Fibroblast of skin of right biceps (primary cell): Measurements from ENCODE around the gene FAM170B.

Experiments used
- DNase-seq: peaks from one replicate; pipeline ENCODE4 v3.0.0-alpha.2; 2013

The FAM170B gene

DNA sequence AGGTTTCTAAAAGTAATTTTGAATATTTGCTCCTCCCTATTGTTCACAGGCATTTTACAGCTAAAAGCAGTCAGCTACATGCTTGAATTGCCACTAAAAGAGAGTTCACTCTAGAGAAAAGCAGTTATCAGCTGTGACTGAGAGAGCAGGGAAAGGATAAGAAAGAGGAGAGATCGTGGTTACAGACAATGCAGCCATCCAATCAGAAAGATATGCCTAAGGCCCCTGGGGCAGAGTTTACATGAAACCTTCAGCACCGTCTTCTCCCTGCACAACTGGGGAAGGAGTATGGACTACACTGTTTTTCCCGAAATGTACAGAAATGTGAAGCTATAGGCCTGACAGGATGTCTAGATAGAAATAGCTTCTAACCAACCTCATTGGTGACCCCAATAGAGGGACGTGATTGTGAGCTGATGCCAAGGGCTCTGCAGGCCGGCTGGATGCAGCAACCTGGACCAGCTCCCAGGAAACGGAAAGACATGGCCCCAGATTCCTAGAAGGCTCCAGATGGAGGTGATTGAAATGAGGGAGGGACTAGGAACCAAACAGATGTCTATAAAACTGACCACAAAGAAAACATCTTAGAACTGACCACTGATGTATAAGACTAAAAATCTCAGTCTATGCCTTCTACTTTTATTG, 15.3 kb downstream of the FAM170B start:
- DNase-seq, result no peak

DNA sequence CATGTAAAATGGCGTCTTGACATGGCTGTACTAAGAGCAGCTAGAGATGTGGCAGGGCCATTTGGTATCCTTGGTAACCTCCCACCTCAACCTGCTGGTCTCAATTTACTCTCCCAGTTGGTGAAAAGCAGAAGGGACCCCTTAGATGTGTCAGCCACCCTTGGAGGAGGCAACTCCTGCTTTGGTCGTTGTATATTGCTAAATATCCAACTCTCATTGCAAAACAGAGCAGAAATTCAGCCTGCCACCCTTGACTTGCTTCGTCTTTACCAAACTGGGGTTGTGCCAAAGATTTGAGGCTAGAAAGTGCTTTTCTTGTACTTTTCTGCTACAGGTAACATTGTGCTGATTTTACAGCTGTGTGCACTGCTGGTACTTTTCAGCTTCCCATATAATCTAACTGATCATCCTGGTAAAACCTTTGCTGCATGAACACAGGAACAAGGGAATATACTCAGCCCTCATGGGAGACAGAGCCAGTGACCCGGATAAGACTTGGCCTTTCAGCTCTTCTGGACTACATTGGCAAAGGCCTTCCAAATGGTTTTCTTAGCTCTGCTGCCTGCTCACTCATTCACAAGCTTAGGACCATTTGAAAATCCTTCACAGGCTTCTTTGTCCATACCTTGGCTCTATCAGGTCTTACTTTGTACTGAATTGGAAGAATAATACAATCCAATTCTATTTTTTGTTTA, 16.3 kb downstream of the FAM170B start:
- no peak for DNase-seq

DNA sequence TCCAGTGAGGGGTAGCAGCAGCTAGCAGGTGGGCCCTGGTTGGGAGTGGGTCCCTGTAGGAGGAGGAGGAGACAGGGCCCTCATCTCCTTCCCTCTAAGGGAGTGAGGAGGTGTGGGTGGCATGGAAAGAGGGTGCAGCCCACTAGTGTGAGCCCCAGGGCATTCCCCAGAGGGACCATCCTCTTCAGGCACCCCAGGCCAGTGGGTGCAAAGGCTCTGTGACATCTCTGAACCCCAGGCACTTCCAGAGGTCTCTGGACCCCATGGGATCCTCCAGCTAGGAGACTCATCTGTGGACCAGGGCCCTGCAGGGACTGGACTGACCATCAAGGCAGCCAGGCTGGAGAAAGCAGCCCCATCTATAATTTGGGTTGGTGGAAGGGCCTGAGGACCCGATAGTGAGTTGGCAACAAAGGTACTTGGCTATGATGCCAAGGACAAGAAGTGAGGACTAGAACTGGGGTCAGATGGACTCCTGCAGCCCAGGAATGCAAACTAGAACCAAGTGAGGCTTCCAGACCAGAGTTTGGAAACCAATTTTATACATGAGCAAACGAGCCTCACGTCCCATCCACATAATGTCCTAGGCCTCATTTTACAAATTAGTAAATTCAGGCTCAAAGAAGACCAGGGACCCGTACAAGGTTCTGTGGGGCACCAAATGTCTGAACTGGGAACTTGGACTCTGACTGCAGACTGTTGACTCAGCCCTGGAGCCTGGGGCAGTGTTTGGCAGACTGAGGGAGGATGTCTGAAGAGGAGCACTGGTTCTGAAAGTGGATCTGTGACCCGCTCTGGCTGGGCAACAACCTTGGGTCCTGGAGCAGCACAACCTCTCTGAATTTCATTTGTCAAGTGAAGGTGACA, 17.1 kb downstream of the FAM170B start:
- no peak for DNase-seq

DNA sequence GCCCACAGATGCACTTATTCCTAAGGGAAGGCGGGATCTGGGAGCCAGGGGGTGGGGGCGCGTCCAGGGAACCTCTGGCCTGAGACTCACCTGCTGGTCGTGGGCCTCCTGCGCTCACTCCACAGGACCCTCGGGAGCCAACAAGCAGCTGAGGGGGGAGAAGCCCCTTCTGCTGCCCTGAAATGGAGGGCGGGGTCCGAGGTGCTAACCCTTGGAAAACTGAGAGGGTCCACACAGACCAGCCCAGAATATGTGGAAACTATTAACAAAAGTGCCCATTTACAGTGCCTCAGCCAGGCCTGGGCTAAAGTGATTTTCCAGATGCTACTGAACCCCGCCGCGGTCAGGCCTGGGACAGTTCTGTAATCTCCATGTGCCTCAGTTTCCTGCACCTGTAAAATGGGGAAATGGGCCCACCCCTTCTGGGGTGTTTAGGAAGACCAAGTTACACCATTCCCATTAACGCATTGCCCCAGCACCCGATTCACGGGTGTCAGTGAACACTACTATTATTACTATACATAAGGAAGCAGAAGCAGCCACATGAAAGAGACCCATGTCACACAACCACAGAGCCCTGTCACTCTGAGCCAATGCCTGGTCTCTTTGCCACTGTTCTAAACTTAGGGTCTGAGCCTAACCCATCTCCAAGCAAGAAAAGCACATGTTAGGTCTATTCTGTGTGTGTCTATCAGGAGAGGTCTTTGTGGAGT, 17.9 kb downstream of the FAM170B start:
- no peak for DNase-seq

DNA sequence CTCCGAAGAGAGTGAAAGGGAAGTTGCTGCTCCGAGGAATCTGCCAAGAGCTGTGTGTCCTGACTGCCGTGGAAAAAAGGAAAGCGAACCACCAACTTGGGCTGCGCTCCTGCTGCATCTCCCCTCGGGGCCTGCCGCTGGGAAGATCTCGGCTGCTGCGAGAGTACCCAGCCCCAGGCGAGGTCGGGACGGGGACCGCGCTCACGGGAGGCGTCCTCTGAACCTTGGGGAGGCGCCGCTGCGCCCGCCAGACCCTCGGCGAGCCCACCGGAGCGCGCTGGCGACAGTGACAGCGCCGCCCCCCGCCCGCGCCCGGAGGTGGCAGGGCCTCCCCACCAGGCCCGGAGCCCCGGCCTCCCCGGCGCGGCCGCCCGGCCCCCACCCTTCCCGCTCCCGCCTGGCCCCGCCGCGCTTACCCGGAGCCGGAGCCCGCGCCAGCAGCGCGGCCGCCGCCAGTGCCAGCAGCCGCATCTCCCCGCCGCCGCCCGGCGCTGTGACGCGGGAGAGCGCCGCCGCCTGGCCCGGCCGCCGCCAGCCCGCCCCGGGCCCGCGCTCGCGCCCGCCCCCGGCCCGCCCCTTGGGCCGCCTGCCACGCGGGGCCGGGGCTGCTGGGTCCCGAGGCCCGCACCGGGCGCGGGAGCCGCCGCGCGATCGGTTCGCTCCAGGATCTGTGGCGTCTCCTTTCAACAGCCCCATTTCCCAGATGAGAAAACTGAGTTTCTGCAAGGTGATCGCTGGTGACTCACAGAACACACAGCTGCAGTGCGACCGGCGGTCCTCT, 18.6 kb downstream of the FAM170B start, which contains the start of gene VSTM4:
Gene VSTM4 (minus strand): TSS at position 508 of the 781 bp plus-strand sequence. CDS start 37 bp downstream, at position 471.
- DNase-seq, result peak; percentile 62

DNA sequence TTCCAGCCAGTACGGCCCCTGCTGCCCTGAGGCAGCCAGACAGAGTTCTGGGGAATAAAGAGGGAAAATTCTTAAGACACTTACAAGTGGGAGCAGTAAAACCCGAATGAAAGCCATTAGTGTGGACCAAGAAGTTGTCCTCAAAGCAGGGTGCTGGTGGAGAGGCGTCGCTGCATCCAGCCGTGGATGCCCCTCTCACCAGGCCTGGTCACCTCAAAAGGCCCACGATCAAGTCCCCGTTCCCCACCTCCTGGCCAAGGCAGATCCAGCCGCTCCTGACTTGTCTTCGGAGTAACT, 19.2 kb downstream of the FAM170B start:
- DNase-seq, result no peak

DNA sequence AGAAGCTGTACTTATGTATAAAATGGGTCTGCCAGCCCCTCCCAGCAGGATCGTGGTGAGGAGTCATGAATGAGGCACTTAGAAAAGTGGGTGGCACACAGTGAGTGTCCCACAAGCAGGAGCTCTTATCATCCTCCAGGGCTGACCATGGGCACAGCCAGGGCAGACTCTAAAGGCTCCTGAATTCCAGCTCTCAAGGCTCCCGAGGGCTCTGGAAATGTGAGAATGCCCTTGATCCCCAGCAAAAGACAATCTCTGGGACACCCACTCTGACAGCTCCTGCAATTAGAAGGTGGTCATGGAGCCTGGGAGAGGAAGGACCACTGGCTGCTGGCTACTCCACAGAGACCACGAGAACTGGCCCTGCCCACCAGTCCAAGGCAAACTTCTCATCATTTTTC, 20.1 kb downstream of the FAM170B start:
- DNase-seq, result peak; percentile 35

DNA sequence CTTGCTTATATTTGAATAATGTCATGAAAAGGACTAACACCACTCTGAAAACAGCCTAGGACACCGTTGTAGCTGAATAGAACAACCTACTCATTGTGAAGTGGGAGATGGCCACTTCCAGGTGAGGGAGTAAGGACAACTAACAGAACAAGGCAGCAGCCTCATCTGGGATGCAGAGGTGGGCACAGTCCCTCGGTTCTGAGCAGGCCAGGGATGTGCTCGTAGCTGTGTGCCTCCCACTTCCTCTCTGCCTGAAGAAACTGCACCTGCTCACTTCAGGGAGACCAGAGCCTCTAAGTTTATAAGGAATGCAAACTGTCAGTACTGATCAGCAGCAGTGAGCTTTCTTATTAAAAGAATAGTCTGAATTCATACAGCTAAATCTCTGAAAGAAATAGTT, 21.0 kb downstream of the FAM170B start:
- no peak for DNase-seq

DNA sequence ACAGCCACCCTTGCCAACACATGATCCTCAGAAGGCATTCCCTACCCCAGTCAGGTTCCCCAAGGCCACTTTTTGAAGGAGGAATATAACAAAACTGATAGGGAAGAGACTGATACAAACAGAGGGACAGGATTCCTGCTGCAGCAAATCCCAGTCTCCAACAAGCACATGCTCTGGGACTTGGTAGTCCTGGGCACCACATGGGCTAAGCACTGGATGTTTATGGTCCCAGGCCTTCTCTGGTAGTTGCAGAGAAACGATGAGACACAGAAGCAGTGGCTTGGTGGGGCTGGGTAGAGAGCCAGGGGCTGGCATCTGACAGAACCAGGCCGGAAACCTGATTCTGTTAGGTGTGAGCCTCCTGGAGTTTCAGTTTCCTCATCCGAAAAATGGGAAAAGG, 21.7 kb downstream of the FAM170B start:
- DNase-seq, result no peak

DNA sequence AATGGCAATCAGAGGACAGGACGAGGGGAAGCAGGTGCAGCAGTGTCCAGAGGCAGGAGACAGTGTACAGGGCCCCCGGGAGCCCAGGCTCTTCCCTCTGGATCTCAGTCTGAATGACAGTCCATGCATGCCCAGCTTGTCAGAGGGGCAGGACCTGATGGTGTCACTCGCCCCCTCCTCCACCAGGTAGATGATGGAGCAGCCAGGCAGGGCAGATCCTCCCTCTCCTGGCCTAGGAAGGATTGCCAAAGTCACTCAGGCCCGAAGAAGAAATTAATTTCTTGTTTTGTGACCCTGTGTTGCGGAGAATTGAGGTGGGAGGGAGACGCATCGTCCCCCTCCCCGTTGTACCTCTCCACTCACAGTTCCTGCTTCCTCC, 22.5 kb downstream of the FAM170B start:
- no peak for DNase-seq

DNA sequence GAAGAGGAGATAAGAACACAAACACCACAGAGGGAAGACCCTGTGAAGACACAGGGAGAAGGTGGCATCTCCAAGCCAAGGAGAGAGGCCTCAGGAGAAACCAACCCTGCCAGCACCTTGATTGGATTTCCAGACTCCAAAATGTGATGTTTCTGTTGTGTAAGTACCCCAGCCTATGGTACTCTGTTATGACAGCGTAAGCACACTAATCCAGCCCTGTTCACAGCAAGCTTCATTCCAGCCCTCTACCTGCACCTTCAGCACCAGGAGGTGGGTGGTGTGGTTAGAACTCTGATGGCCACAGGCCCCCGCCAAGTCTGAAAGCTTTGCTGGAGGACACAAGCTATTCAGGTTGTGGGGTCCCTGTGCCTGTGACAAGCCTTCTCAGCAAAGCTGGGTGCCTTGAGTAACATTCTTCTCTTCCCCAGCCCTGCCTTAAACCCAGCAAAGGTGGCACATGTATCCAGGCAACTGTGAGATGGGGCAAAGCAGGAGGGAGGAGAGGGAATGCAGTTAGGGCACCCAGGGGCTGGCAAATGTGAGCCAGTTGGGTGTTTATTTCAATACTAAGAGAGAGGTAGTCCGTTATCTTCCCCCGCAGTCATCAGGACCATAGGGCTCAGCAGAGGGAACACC, 23.0 kb downstream of the FAM170B start:
- DNase-seq, result no peak

DNA sequence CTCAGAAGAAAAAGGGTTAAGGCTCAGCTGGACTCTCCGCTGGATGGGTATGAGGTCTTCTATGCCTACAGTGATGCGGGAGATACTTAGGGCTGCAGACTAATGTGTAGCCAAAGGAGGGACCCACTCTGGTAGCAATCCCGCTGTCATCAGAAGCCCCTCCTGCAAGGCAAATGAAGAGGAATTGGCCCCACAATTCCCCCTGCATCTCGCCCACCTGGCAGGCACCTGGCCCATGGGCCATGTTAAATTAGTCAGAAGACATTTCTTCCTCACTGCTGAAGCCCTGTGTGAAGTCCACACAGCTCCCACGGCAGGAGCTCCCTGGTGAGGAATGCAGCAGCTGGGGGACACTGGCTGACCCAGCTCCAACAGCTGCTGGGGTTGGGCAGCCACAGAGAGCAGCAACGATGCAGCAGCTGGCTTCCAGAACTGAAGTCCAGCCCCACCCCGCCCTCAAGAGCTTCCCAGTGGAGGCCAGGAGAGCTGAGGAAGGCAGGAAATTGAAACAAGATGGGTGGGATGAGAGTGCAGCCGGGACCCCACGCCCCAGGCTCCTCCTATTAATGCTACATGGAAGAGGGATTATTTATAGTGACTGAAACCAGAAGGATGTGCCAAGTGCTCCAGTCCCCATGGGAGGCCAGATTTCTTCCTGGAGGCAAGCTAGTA, 24.0 kb downstream of the FAM170B start:
- DNase-seq, result peak; percentile 83

DNA sequence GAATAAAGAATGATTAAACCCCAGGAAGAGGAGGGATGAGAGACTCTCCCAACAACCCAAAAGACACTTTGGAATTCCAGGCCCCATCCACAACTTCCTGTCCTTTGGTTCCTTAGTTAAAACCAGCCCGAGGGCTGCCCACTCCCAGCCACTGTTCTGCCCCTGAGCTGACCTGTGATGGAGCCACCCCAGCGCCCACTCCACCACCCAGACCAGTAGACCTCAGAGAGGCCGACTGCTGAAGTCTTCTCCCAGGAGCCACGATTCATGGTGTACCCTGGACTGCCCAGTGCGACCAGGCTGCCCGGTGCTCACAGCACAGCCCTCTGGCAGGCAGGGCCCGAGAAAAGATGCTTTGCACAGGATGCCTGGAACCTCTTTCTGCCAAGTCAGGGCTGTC, 25.2 kb downstream of the FAM170B start:
- no peak for DNase-seq

DNA sequence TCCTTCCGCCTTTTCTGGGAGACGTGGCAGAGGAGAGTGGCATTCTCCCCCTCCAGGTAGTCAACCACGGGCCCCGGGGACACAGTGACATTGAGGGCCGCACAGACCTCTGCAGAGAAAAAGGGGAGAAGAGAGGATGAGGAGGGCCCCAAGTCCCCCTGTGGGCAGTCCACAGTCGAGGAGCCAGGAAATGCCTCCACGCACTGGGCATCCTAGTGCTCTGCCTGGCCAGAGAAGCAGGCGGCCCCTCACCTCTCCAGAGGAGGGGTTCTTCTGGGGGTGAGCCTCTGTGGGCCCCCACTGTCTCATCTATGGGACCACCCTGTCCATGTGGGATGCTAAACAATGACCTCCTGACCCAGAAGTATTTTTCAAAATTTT, 25.9 kb downstream of the FAM170B start:
- no peak for DNase-seq

DNA sequence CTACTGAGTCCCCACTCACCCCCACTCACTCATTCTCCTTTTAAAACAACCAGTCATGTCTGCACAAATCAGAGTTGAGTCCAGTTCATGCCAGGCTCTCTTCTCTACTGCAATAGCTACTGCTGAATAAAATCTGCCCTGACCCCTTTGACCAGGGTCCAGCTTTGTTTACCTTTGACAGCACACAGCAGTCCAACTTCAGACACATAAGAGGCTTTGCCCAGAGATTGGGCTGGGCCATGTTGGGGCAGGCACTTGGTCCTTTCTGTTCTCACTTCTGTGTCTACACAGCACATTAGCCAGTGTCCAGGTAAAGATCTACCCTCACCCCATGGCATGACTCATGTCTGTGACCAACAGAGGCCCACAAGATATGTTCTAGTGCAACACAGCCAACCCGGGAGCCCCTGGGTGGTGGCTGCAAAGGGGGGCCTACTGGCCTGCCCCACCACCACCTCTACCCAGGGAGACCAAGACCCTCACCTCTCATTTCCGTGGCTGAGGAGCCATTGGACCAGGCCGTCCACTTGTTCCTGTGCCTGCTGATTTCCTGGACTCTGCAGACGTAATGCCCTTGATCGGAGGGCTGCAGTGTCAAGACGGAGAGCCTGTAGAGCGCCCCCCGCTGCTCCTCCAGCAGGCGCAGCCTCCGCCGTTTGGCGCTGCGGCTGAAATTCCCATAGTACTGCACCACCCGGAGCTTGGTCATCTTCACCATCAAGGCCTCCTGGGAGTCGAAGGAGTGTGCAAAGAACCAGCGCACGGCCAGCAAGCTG, 26.5 kb downstream of the FAM170B start:
- DNase-seq, result no peak

DNA sequence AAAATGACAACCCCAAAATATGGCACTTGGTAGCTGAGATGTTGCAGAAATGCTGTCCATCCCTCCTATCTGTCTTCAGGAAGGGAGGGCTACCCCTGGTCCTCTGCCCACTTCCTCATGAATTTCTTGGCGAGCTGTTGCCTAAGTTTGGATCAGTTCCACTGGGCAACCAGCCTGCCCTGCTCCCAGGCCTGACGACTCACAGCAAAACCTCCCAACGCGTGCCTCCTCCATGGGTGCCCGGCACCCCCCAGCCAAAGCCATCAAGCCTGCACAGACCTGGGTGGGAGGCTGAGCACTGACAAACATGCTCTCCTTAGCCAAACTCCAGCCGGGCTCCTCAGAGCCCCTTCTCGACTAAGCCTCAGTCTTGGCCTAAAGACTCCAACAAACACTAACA, 27.4 kb downstream of the FAM170B start:
- no peak for DNase-seq

DNA sequence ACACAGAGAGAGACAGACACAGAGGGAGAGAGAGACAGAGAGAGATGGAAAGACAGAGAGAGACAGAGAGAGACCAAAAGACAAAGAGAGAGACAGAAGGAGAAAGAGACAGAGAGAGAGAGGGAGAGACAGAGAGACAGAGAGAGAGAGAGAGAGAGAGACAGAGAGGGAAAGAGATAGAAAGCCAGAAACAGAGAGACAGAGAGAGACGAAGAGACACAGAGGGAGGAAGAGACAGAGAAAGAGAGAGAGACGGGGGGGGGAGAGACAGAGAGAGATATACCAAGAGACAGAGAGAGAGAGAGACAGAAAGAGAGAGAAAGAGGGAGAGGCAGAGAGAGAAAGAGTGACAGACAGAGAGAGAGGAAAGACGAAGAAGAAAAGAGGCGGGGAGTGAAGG, 28.7 kb downstream of the FAM170B start:
- no peak for DNase-seq

DNA sequence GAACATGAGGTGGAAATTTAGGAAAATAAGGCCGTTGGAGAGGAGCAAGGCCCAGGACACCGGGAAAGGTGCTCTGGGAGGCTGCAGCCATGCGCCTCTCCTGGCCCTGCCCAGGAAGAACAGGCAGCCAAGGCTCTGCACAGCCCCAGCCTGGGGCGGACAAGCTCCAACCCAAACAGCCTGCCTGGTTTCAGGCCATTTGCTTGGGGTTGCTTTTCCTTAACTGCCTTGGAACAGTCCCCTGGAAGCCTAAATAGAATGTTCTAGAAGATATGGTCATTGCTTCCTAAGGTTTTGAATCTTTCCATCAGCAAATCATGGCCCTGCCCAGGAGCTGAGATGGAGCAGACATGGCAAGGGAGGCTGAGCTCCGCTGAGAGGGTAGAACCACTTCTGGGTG, 29.5 kb downstream of the FAM170B start:
- no peak for DNase-seq

DNA sequence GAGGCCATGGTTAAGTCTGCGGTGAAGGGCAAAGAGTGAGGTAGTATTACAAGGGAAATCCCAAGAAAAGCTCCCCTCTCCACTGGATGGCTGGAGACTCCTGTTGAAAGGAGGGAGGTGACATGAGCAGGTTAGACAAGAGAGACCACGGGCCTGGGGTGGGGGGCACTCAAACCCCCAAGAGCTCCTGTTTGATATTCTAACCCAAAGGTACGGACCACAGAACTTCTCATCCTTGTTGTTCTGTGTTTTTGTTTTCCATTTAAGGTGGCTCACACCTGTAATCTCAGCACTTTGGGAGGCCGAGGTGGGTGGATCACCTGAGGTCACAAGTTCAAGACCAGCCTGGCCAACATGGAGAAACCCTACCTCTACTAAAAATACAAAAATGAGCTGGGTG, 30.1 kb downstream of the FAM170B start:
- DNase-seq, result no peak

DNA sequence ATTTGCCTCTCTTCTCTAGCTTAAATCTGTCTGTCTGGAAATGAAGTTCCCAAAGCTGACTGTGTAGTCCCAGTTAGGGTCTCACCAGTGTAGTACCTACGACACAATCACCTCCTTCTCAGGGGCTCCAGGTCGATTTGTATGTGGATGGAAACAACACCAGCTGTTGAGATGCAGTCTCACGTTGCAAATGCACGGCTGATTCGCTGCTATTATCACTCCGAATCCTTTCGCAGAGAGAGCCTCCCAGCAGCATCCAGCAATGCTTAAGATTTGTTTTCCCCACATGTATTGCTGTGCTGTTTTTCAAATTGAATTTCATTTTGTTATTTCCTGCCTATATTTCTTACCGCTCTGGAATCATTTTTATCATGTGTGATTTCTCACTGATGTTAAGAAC, 34.8 kb downstream of the FAM170B start:
- DNase-seq, result no peak
